Fibroblast of skin of left quadriceps (primary cell): Measurements from ENCODE around the gene TTLL1.

Experiments used
- DNase-seq, 2 experiments: peaks; one replicate each; pipeline ENCODE4 v3.0.0-alpha.2; 2013; ENCODE audit warnings: low read depth in 2 of 2

Gene TTLL1

DNA sequence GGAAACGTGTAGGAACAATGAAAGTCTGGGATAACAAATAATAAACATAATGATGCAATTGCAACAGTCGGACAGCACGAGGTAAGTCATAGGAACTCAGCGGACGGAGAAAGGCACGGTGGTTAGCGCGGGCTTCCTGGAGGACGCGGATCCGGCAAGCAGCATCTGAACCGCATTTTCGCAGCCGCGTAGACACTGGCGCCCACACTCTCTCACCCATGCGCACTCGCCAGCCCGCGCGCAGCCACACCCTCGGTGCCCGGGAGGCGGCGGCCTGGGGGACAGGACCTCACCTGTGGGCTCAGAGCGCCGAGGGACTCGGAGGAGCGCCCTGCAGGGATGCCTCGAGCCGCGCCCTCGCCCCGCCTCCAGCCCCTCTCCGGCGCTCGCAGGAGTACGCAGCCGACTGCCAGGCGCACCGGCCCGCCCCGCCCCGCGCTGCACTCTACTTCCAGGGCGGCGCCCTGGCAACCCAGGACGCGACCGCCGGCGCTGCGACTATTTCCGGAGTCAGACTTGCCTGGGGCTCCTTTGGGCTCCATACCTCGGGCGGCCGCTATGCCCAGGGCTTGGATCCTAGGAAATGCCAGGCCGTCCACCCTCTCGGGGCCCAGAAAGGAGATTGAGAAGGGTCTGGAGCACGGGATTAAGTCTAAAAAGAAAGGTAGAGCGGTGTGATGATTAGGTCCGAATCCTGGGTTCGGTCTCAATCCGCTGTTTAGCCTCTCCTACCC is at the start of gene TTLL1:
Gene TTLL1 (minus strand): TSS at position 408 of the 734 bp plus-strand sequence. CDS start 13,805 bp downstream, outside the sequence.
- DNase-seq: peak; percentile 63

- DNase-seq: no peak
Observed at GRCh38 chr22:43136801-43137200, 47.6 kb upstream of the TTLL1 start.

- DNase-seq: no peak
Observed at GRCh38 chr22:43136255-43136654, 47.1 kb upstream of the TTLL1 start.

- no peak for DNase-seq
Observed at GRCh38 chr22:43135565-43135964, 46.4 kb upstream of the TTLL1 start.

DNA sequence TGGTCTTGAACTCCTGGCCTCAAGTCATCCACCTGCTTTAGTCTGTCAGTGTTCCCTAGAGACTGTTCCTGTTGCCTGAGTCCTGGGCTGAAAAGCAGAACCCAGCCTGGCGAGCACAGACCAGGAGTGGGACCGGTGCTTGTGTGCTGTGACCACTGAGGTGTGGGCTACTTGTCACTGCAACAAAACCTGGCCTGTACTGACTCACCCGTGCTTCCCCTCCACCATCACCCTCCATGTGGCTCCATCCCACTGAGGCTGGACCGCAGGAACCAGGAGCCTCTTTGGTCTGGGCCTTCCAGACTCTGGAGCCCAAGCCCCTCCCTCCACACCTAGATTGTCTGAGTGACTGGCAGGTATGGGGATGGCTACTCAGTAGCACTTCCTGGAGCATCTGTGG is 45.4 kb upstream of the TTLL1 start:
- no peak for DNase-seq

DNA sequence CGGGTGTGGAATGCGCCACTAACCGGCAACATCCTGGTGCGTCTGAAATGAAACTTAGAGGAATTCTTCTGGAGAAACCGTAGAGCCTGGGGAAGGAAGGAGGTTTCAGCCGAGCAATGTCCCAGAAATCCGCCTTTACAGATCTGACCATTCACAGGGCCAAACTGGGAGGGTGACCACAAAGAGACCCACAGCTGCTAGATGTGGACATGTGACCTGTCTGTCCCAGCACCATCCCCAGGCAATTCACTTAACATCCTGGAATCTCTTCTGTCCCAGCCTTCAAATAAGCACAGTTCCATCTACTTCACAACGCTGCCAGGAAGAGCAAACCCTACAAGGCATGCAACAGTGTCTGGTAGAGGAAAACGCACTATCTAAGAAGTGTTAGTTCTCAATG is 44.2 kb upstream of the TTLL1 start:
- no peak for DNase-seq

DNA sequence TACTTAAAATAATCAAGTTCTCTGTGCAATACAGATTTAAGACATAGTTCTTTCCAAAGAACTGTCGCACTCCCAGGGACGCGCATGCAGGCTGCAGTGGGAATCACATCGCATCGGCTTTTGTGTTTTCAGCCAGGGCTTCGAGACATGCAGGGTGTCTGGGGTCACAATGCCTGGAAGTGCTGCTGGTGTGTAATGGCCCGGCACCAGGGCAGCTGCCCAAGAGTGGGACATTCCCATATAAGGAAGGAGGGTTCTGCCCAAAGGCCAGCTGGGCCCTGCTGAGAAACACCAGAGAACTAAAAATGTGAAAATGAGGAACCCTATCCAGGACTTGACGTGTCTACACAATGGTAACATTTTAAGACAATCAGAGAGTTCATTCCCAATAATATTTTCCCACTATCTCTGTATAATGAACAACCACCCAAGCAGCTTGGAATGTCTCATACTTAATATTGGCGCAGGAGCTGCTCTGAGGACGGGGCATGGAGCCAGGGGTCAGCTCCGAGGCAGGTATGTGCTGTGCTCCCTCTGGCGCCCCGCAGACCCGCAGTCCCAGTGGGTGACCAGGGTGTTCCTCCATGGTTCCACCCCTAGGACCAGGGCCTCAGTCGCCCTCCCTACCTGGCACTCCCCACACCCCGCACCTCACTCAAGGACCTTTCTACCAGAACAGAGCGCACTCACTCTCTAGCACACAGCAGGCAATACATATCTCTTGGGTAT is 42.7 kb upstream of the TTLL1 start:
- DNase-seq: no peak

DNA sequence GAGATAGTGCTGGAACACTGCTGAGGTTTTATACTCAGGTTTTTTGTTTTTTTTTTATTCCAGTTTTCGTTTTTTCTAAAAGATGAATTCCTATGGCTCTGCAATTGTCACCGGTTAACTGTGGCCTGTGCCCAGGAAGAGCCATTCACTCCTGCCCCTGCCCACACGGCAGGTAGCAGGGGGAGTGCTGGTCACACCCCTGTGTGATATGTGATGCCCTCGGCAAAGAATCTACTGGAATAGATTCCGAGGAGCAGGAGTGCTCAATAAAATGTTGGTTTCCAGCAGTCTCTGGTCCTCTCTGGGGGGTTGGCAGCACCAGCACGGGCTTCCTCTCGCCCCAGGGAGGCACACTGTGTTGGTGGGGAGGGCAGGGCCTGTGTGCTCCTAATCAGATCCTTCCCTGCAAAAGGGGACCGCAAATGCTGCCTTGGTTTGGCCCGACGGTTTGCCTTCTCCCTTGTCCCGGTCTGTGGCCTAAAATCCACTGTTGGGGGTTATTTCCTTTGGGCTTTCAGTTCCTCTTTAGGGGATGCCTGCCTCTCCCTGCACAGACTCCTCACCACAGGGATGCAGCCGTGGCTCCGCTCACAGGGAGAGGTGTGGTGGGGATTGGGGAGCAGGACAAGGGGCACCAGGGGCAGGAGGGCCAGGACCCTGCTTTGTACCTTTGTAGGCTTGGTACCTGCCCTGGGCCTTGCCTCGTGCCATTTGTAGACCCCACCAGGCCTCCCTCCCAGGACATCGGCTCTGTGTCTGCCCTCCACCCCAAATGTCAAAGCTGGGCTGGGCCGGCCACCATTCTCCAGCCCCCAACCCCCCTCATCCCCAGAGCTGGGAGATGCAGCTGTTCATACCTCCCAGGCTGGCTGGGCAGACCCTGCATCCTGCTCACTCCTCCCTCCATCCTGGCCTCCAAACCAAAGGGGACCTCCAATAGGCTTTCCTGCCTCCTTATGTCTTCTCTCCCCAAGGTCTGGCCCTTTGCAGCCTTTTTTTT is 40.5 kb upstream of the TTLL1 start:
- no peak for DNase-seq

DNA sequence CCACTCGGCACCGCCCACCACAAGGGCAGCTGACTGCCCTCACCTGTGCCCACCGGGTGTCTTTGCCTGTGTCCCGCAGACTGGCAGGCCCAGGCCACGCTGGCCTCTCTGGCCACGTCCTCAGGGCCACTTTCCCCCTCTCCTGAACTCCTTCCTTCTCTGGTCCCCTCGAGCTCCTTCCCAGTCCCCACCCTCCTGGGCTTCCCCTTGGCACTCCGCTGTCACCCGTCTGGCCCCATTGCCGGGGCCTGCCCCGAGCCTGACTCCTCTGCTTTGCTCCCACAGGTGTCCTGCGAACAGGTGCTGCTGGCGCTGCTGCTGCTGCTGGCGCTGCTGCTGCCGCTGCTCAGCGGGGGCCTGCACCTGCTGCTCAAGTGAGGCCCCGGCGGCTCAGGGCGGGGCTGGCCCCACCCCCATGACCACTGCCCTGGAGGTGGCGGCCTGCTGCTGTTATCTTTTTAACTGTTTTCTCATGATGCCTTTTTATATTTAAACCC is 39.8 kb upstream of the TTLL1 start:
- DNase-seq: no peak

GRCh38 chr22:43128116-43128515 is 38.9 kb upstream of the TTLL1 start:
- DNase-seq: no peak

- DNase-seq: no peak
Observed at GRCh38 chr22:43127166-43127908, 38.1 kb upstream of the TTLL1 start.

- peak; percentile 40 to 45 for DNase-seq
Observed at GRCh38 chr22:43126501-43127165, 37.4 kb upstream of the TTLL1 start.

- DNase-seq: no peak
Observed at GRCh38 chr22:43118953-43119458, 29.8 kb upstream of the TTLL1 start.

DNA sequence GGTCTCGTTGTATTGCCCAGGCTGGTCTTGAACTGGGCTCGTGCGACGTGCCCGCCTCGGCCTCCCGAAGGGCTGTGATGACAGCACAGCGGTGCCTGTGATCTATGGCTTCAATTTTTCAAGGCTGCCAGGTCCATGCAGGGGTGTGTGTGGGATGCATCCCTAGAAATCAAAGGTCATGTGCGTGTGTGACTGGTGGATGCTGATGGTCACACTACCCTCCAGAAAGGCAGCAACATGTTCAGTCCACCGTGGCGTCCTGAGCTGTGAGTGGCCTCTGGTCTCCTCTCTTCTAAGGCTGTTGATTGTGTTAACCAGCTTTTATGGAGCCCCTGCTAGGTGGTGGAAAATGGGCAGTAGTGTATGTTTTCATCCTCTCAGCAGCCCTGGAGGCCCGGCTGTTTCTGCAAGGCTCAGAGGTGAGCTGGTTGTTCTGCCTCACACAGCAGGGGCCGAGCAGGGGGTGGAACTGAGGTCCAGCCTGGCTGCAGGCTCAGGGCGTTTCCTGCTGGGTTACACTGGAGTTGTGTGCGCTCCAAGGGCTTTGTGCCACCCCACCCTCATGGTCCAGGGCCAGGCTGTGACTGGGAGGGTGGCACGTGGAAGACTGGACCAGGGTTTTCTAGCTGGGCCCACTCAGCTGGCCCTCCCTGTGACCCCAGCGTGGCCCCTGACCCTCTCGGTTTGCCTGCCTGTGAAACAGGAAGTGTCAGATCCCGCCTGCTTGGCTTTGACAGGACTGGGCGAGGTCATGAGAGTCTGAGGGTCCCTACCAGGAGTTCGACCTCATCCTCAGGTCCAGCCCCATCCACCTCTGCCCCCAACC is 29.0 kb upstream of the TTLL1 start:
- DNase-seq: no peak

GRCh38 chr22:43116932-43117331 is 27.7 kb upstream of the TTLL1 start:
- no peak for DNase-seq

DNA sequence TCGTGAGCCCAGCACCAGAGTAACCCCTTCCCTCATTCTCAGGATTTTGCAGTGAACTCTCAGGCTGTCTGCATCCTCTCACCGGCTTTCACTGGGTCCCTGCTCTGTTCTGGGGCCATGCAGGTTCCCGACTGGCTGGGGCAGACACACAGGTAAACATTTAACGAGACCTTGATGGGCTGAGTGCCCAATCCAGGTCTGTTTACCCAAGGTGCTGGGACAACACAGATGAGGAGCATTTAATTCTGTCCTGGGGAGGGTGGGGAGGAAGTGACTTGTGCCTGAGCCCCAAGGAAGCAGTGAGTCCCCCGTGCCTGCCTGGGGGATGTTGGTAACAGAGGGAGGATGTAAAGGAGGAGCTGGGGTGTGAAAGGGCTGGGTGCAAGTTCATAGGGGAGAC is 25.8 kb upstream of the TTLL1 start:
- no peak for DNase-seq

DNA sequence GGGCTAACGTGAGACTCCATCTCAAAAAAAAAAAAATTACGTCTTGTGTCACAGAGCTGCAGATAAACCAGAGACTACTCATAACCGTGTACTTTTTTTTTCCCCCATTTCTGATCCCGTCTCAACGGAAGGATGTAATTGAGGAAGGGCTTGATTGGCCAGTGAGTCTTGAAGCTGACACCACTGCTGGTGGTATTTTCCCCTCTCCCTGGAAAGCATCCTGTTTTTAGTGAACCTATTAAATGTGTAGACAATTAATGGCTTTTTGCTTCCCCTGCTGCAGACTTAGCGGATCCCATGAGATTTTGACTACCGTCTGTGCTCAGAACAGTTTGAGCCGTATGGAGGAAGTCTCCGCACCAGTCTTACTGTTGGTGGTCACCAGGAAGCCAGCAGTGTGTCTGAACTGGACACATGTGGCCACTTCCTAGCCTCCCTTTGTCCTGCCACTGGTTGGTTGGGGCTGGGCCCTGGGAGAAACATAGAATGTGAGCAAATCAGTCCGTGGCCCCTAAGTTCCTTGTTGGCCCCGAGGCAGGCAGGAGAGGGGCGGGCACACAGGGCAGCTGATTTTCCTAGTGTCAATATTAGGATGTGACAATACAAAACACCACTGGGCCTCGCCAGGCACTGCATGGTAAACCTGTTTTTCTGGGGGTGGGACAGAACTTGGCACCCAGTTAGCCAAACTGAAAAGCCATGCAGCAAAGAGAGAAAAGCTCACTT is 24.5 kb upstream of the TTLL1 start:
- DNase-seq: no peak

- DNase-seq: no peak
Observed at GRCh38 chr22:43110927-43111623, 21.9 kb upstream of the TTLL1 start.
